ENCODE measurements around the gene ASAH2.

DNA sequence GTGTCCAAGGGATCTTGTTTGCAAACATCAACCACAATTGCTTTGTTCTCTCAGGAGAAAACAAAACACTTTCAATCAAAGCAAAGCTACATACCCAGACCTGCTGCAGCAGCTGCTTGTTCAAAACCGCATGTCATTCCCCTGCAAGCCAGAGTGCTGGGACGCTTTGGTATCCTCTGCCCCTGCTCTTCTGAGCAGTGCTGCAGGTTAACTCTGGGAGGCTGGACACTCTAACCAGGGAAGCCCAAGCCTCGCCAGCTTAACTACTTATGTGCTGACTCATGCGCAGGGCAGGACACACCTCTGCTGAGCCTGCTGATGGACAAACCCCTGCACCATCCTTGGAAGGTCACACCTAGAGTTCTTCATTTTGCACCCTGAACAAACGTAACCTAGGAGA is 28.2 kb upstream of the ASAH2 start:
- TF ChIP-seq, protein P1, sequence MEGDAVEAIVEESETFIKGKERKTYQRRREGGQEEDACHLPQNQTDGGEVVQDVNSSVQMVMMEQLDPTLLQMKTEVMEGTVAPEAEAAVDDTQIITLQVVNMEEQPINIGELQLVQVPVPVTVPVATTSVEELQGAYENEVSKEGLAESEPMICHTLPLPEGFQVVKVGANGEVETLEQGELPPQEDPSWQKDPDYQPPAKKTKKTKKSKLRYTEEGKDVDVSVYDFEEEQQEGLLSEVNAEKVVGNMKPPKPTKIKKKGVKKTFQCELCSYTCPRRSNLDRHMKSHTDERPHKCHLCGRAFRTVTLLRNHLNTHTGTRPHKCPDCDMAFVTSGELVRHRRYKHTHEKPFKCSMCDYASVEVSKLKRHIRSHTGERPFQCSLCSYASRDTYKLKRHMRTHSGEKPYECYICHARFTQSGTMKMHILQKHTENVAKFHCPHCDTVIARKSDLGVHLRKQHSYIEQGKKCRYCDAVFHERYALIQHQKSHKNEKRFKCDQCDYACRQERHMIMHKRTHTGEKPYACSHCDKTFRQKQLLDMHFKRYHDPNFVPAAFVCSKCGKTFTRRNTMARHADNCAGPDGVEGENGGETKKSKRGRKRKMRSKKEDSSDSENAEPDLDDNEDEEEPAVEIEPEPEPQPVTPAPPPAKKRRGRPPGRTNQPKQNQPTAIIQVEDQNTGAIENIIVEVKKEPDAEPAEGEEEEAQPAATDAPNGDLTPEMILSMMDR (IDR thresholded peaks at IDR 0.05): no peak
- TF ChIP-seq POLR2A (IDR thresholded peaks at IDR 0.05): no peak
